Measurements from ENCODE around the gene RAB29. TPM values are rescaled to one million over a fixed set of nuclear protein-coding genes. Genes with fewer than 3 reads are reported as not detected.

The RAB29 gene
- total RNA-seq, 1 donor from 2014 or later, result 156 TPM

- DNase-seq (no peak), ATAC-seq (ENCODE audit: low read depth) (no peak)
- TF ChIP-seq CTCF (IDR thresholded peaks at IDR 0.05), result no peak
- CTCF ChIA-PET, result no interaction called here
- POLR2A ChIA-PET, result interaction anchor here (1.4 to 1.7 kb wide), 2 partner anchors 10 to 15 kb away, joined by 6 to 9 read pairs; partner anchors contain the start of gene NUCKS1
- H3K4me1 Mint-ChIP-seq, result peaks cover 13% of the 10 kb centered on the region
- H3K4me3 Mint-ChIP-seq, result no peak overlapping the region
- H3K27ac Mint-ChIP-seq, result no peak overlapping the region
- H3K27me3 Mint-ChIP-seq, result no peaks in the 10 kb centered on the region
- no peaks in the 10 kb centered on the region for H3K9me3 Mint-ChIP-seq
- peaks cover 42% of the 10 kb centered on the region for H3K36me3 Mint-ChIP-seq (ENCODE audit: low read depth)
- intact Hi-C loops (cut with micrococcal nuclease), result no loop called here
Observed at GRCh38 chr1:205764578-205764977, 10.7 kb downstream of the RAB29 start.

GRCh38 chr1:205763980-205764379 is 11.3 kb downstream of the RAB29 start:
- TF ChIP-seq CTCF (IDR thresholded peaks at IDR 0.05), result no peak
- no peak overlapping the region for H3K27ac Mint-ChIP-seq
- ChIA-PET CTCF (interaction anchor here (1.0 kb wide), 1 partner anchor 53 kb away, joined by 3 read pairs; no protein-coding TSS in a partner anchor), POLR2A (interaction anchor here (1.7 kb wide), 1 partner anchor 14 kb away, joined by 9 read pairs; the partner anchor contains the start of gene NUCKS1)
- peaks cover 36% of the 10 kb centered on the region for H3K36me3 Mint-ChIP-seq (ENCODE audit: low read depth)
- ATAC-seq (ENCODE audit: low read depth), result no peak
- H3K27me3 Mint-ChIP-seq, result no peaks in the 10 kb centered on the region
- intact Hi-C loops (cut with micrococcal nuclease), result no loop called here
- H3K4me1 Mint-ChIP-seq, result peaks cover 13% of the 10 kb centered on the region
- no peak overlapping the region for H3K4me3 Mint-ChIP-seq
- DNase-seq, result no peak
- H3K9me3 Mint-ChIP-seq, result no peaks in the 10 kb centered on the region

- TF ChIP-seq CTCF (IDR thresholded peaks at IDR 0.05), result no peak
- Mint-ChIP-seq H3K27me3 (no peaks in the 10 kb centered on the region), H3K9me3 (no peaks in the 10 kb centered on the region), H3K27ac (no peak overlapping the region), H3K4me1 (no peaks in the 10 kb centered on the region), H3K36me3 (ENCODE audit: low read depth) (peaks cover 11% of the 10 kb centered on the region), H3K4me3 (no peak overlapping the region)
- DNase-seq (no peak), ATAC-seq (ENCODE audit: low read depth) (no peak)
- ChIA-PET CTCF (interaction anchor here (2.2 kb wide), 1 partner anchor 103 kb away, joined by 5 read pairs; no protein-coding TSS in a partner anchor), POLR2A (interaction anchor here (1.1 to 1.7 kb wide), 3 partner anchors 11 to 31 kb away, joined by 3 to 6 read pairs (median 3); no protein-coding TSS in a partner anchor)
- intact Hi-C loops (cut with micrococcal nuclease), result no loop called here
Observed at GRCh38 chr1:205760606-205761005, 14.7 kb downstream of the RAB29 start.

GRCh38 chr1:205756552-205756951 is 18.7 kb downstream of the RAB29 start:
- H3K36me3 Mint-ChIP-seq (ENCODE audit: low read depth), result peaks cover 2% of the 10 kb centered on the region
- DNase-seq, result no peak
- TF ChIP-seq CTCF (IDR thresholded peaks at IDR 0.05), result no peak
- no peaks in the 10 kb centered on the region for H3K4me1 Mint-ChIP-seq
- no peak overlapping the region for H3K4me3 Mint-ChIP-seq
- H3K27ac Mint-ChIP-seq, result no peak overlapping the region
- CTCF ChIA-PET, result no interaction called here
- POLR2A ChIA-PET, result no interaction called here
- no peaks in the 10 kb centered on the region for H3K9me3 Mint-ChIP-seq
- no peaks in the 10 kb centered on the region for H3K27me3 Mint-ChIP-seq
- intact Hi-C loops (cut with micrococcal nuclease), result no loop called here
- no peak for ATAC-seq (ENCODE audit: low read depth)

- intact Hi-C loops (cut with micrococcal nuclease), result no loop called here
- ATAC-seq (ENCODE audit: low read depth) (no peak), DNase-seq (no peak)
- no peaks in the 10 kb centered on the region for H3K9me3 Mint-ChIP-seq
- TF ChIP-seq CTCF (IDR thresholded peaks at IDR 0.05), result no peak
- ChIA-PET CTCF (no interaction called here), POLR2A (interaction anchor here (0.7 to 1.6 kb wide), 3 partner anchors 11 to 20 kb away, joined by 3 to 11 read pairs (median 3); partner anchors contain the start of gene RAB29)
- H3K4me1 Mint-ChIP-seq, result peaks cover 10% of the 10 kb centered on the region
- H3K27me3 Mint-ChIP-seq, result no peaks in the 10 kb centered on the region
- H3K4me3 Mint-ChIP-seq, result no peak overlapping the region
- no peak overlapping the region for H3K27ac Mint-ChIP-seq
- H3K36me3 Mint-ChIP-seq (ENCODE audit: low read depth), result peaks cover 5% of the 10 kb centered on the region
Observed at GRCh38 chr1:205754857-205755256, 20.4 kb downstream of the RAB29 start.

Measured in activated B cell treated with CpG ODN at 0.5 μM for 24 hours (primary cell).